ENCODE measurements around the gene PARK7.
A peak's percentile ranks its signal among the peaks of the same experiment; 100 is the strongest.
"Not testable (repeated sequence)": the region's sequence is repeated elsewhere in the genome, so short reads cannot be mapped to it uniquely, and the experiment has no call there.

Gene PARK7

GRCh38 chr1:7943251-7943650 is 18.3 kb upstream of the PARK7 start:
- no peak for DNase-seq (ENCODE audit: low spot score)

GRCh38 chr1:7948960-7949359 is 12.6 kb upstream of the PARK7 start:
- DNase-seq (ENCODE audit: low spot score), result peak; percentile 88

- not testable (repeated sequence) for DNase-seq (ENCODE audit: low spot score)
These were observed 8.7 kb upstream of the PARK7 start for GRCh38 chr1:7952791-7953190.

- DNase-seq (ENCODE audit: low spot score), result peak; percentile 81
These were observed 7.5 kb upstream of the PARK7 start for GRCh38 chr1:7953850-7954609.

GRCh38 chr1:7954683-7955082 is 6.8 kb upstream of the PARK7 start:
- DNase-seq (ENCODE audit: low spot score), result no peak

GRCh38 chr1:7956218-7957032 is 5.1 kb upstream of the PARK7 start:
- DNase-seq (ENCODE audit: low spot score), result peak; percentile 55

GRCh38 chr1:7960165-7960564 is 1.3 kb upstream of the PARK7 start:
- no peak for DNase-seq (ENCODE audit: low spot score)

- DNase-seq (ENCODE audit: low spot score), result no peak
These were observed 670 bp upstream of the PARK7 start for GRCh38 chr1:7960867-7961215.

GRCh38 chr1:7962014-7962335 is 464 bp downstream of the PARK7 start:
- no peak for DNase-seq (ENCODE audit: low spot score)

- DNase-seq (ENCODE audit: low spot score), result no peak
These were observed 1.3 kb downstream of the PARK7 start for GRCh38 chr1:7962636-7963377.

GRCh38 chr1:7963378-7963730 is 1.8 kb downstream of the PARK7 start:
- DNase-seq (ENCODE audit: low spot score), result not testable (repeated sequence)

GRCh38 chr1:7963841-7964240 is 2.3 kb downstream of the PARK7 start:
- DNase-seq (ENCODE audit: low spot score), result not testable (repeated sequence)

GRCh38 chr1:7964476-7964875 is 3.0 kb downstream of the PARK7 start:
- no peak for DNase-seq (ENCODE audit: low spot score)

GRCh38 chr1:7967196-7967595 is 5.7 kb downstream of the PARK7 start:
- no peak for DNase-seq (ENCODE audit: low spot score)

GRCh38 chr1:7967651-7968050 is 6.1 kb downstream of the PARK7 start:
- no peak for DNase-seq (ENCODE audit: low spot score)

- no peak for DNase-seq (ENCODE audit: low spot score)
These were observed 8.7 kb downstream of the PARK7 start for GRCh38 chr1:7970246-7970645.

- DNase-seq (ENCODE audit: low spot score), result no peak
These were observed 9.5 kb downstream of the PARK7 start for GRCh38 chr1:7971024-7971423.

- DNase-seq (ENCODE audit: low spot score), result no peak
These were observed 10.8 kb downstream of the PARK7 start for GRCh38 chr1:7972285-7972684.

- DNase-seq (ENCODE audit: low spot score), result no peak
These were observed 11.6 kb downstream of the PARK7 start for GRCh38 chr1:7973086-7973485.

- DNase-seq (ENCODE audit: low spot score), result peak; percentile 89
These were observed 13.8 kb downstream of the PARK7 start for GRCh38 chr1:7975212-7975865.

- no peak for DNase-seq (ENCODE audit: low spot score)
These were observed 19.5 kb downstream of the PARK7 start for GRCh38 chr1:7980984-7981383.

GRCh38 chr1:7983086-7983778 is 21.7 kb downstream of the PARK7 start:
- no peak for DNase-seq (ENCODE audit: low spot score)
